Astrocyte (in vitro differentiated cells and primary cell): ENCODE results near the gene LTK.

Experiments
- CTCF ChIP-seq: IDR thresholded peaks from 2 replicates; pipeline ENCODE4 v1.5.1; 2011; ENCODE audit warnings: low read depth, mild to moderate bottlenecking, inconsistent platforms, low read length, moderate library complexity; ENCODE audit not compliant: insufficient read depth
- EZH2 ChIP-seq: IDR thresholded peaks from 2 replicates; pipeline ENCODE4 v1.6.1; 2012; ENCODE audit warnings: mild to moderate bottlenecking, low read length, inconsistent platforms; ENCODE audit not compliant: insufficient read depth

GRCh38 chr15:41499109-41499851 lies 14.3 kb downstream of the LTK start:
- TF ChIP-seq CTCF (no peak), EZH2 (no peak)
